ENCODE measurements around the gene ACTN1.
"Not testable (repeated sequence)": the region's sequence is repeated elsewhere in the genome, so short reads cannot be mapped to it uniquely, and the experiment has no call there.

Gene ACTN1

DNA sequence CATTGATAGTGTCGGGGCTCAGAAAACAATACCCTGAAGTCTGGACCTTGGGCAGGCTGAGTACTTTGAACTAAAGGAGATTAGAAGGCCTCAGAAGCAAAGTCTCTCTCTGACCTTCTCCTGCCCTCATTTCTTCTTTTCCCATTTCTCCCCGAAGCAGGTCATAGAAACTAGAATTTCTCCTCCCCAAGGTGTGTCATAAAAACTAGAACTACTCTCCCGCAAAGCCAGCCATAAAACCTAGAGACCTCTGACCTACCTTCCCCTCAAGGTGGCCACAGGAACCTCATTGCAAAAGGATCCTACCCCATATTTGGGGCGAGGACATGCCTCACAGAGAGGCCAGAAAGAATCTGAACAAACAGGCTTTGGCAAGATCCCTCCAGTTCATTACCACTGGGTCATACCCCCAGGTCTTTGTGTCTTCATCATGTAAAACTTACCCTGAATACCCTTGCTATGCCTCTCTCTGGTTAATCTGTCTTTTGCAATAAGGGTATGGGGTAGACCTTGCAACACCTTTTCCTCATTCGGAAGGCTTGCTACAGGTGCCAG lies 121.5 kb downstream of the ACTN1 start:
- no peak overlapping the region for H3K4me3 ChIP-seq (replicated peaks; ENCODE audit: low read depth, low read length)
- TF ChIP-seq, protein P1, sequence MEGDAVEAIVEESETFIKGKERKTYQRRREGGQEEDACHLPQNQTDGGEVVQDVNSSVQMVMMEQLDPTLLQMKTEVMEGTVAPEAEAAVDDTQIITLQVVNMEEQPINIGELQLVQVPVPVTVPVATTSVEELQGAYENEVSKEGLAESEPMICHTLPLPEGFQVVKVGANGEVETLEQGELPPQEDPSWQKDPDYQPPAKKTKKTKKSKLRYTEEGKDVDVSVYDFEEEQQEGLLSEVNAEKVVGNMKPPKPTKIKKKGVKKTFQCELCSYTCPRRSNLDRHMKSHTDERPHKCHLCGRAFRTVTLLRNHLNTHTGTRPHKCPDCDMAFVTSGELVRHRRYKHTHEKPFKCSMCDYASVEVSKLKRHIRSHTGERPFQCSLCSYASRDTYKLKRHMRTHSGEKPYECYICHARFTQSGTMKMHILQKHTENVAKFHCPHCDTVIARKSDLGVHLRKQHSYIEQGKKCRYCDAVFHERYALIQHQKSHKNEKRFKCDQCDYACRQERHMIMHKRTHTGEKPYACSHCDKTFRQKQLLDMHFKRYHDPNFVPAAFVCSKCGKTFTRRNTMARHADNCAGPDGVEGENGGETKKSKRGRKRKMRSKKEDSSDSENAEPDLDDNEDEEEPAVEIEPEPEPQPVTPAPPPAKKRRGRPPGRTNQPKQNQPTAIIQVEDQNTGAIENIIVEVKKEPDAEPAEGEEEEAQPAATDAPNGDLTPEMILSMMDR (IDR thresholded peaks at IDR 0.05; ENCODE audit: low read length, missing control alignments), result no peak
- no peak for DNase-seq (ENCODE audit: low read depth)

- no peak overlapping the region for H3K4me3 ChIP-seq (replicated peaks; ENCODE audit: low read depth, low read length)
- DNase-seq (ENCODE audit: low read depth), result no peak
- TF ChIP-seq, protein P1 (IDR thresholded peaks at IDR 0.05; ENCODE audit: low read length, missing control alignments), result no peak
These were observed 122.5 kb downstream of the ACTN1 start for GRCh38 chr14:68856572-68856971.

DNA sequence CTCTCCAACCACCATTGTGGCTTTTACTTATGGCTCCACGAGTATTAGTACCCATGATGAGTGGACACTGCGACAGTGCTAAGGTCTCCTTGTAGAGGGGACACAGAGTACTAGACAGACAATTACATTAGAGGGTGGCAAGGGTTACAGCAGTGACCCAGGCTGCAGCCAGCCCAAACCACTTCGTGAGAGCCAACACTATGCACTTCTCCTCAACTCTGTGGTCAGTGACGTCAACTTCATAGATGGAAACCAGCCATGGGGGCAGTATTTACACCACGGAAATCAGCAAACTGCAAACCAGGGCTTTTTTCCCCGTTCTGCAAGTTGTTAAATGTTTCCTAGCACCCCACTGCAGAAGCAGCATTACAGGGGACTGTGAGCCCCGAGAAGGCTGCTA lies 124.7 kb downstream of the ACTN1 start:
- DNase-seq (ENCODE audit: low read depth), result no peak
- TF ChIP-seq, protein P1 (IDR thresholded peaks at IDR 0.05; ENCODE audit: low read length, missing control alignments), result no peak
- H3K4me3 ChIP-seq (replicated peaks; ENCODE audit: low read depth, low read length), result no peak overlapping the region

DNA sequence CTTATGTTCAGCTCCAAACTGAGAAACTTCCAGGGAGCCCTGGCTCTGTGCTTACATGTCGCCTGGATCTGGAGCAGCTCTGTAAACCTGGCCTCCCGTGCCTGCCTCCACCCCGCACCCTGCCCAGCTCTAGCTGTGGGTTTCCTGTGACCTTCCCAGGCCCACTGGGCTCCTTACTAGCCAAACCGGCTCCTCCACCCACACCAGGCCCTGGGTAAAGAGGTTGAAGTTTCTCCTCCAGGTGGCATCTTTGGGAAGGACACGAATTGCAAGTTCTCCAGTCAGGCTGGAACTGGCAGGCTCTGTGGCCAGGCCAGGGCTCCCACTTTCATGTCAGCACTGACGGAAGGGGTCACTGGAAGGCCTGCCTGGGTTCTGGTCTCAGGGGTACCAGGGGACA lies 125.4 kb downstream of the ACTN1 start:
- TF ChIP-seq, protein P1 (IDR thresholded peaks at IDR 0.05; ENCODE audit: low read length, missing control alignments), result no peak
- DNase-seq (ENCODE audit: low read depth), result no peak

DNA sequence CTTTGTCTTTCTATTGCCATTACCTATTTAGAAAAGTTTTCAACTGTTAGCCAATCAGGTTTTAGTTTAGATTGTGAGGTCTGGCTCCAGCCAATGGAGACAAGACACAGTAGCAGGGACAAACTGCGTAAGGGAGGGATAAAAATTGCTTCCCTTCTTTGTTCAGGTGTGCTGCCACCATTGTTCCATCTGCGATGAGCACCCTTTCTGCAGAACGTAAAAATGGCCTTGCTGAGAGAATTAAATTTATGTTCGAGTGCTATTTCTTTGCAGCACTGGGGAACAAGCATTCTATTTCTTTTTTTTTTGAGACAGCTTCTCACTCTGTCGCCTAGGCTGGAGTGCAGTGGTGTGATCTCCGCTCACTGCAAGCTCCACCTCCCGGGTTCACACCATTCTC lies 126.6 kb downstream of the ACTN1 start:
- not testable (repeated sequence) for H3K4me3 ChIP-seq (replicated peaks; ENCODE audit: low read depth, low read length); DNase-seq (ENCODE audit: low read depth)

More for the DNA sequence above, 125.4 kb downstream of the ACTN1 start:
- no peak overlapping the region for H3K4me3 ChIP-seq (replicated peaks; ENCODE audit: low read depth, low read length)

DNA sequence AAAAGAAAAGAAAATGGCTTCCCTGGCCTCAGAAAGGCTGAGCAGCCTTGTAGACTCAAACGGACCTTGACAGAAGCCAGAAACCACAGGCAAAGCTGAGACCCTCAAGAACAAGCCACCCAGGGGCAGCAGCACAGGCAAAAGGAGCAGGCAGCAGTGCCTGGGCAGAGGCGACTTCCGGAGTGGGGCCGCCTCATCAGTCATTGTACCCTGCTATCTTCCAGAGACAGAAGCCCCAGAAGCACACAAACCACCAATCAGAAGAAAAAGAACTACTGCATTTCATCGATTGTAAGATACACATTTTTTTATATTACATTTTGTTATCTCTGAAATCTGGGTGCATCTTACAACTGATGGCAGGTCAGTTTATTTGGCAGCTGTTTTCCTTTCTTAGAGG lies 128.0 kb downstream of the ACTN1 start:
- H3K4me3 ChIP-seq (replicated peaks; ENCODE audit: low read depth, low read length), result no peak overlapping the region
- DNase-seq (ENCODE audit: low read depth), result no peak
- TF ChIP-seq, protein P1 (IDR thresholded peaks at IDR 0.05; ENCODE audit: low read length, missing control alignments), result no peak

- no peak for DNase-seq (ENCODE audit: low read depth)
- H3K4me3 ChIP-seq (replicated peaks; ENCODE audit: low read depth, low read length), result no peak overlapping the region
- TF ChIP-seq, protein P1 (IDR thresholded peaks at IDR 0.05; ENCODE audit: low read length, missing control alignments), result no peak
These were observed 129.7 kb downstream of the ACTN1 start for GRCh38 chr14:68849416-68849815.

All from fibroblast of pulmonary artery (primary cell).